HepG2 (cell line): ENCODE results near the gene DCTN2. TPM values are rescaled to one million over a fixed set of nuclear protein-coding genes. Genes with fewer than 3 reads are reported as not detected.

ENCODE experiments used
- CC2D1A ChIP-seq: sonication (generic); formaldehyde crosslinking; IDR thresholded peaks from 2 replicates; pipeline ENCODE4 v1.8.1; 2023; ENCODE audit warnings: mild to moderate bottlenecking, missing genetic modification reagents
- CREB1 ChIP-seq, 2 experiments: fragments of 450-650 bp in 1 of 2; IDR thresholded peaks; 2 replicates each; pipeline ENCODE4 v1.6.1; 2016 to 2017; ENCODE audit warnings: control low read depth in 1 of 2, mild to moderate bottlenecking in 1 of 2, missing compliant biosample characterization in 1 of 2, missing genetic modification characterization in 1 of 2
- GFI1 ChIP-seq: sonication (generic); formaldehyde crosslinking; IDR thresholded peaks from 2 replicates; pipeline ENCODE4 v1.5.0; 2020; ENCODE audit warnings: missing genetic modification reagents, mild to moderate bottlenecking, borderline replicate concordance
- HMGXB3 ChIP-seq: sonication (generic); formaldehyde crosslinking; IDR thresholded peaks from 2 replicates; pipeline ENCODE4 v1.4.0; 2020; ENCODE audit warnings: missing genetic modification reagents, borderline replicate concordance
- IKZF1 ChIP-seq: fragments of 450-650 bp; IDR thresholded peaks from 2 replicates; pipeline ENCODE4 v1.7.1; 2016
- MXD3 ChIP-seq: IDR thresholded peaks from 2 replicates; pipeline ENCODE4 v1.6.1; 2016; ENCODE audit warnings: mild to moderate bottlenecking, missing biosample characterization, missing genetic modification reagents
- REST ChIP-seq, 2 experiments: IDR thresholded peaks; 2 replicates each; pipeline ENCODE4 v1.6.1; 2011 to 2012; ENCODE audit warnings: low read length in 2 of 2, borderline replicate concordance in 1 of 2, low read depth in 1 of 2, mild to moderate bottlenecking in 1 of 2, moderate library complexity in 1 of 2
- SRSF4 ChIP-seq: fragments of 200-400 bp; formaldehyde crosslinking; IDR thresholded peaks from one replicate; pipeline ENCODE4 v1.6.1; 2018; ENCODE audit warnings: mild to moderate bottlenecking, low read depth, low read length, moderate library complexity; ENCODE audit not compliant: poor library complexity, severe bottlenecking
- UBTF ChIP-seq: sonication (generic); formaldehyde crosslinking; IDR thresholded peaks from 2 replicates; pipeline ENCODE4 v1.4.0; 2020; ENCODE audit warnings: mild to moderate bottlenecking, missing genetic modification reagents
- ZNF17 ChIP-seq: sonication (generic); formaldehyde crosslinking; IDR thresholded peaks from 2 replicates; pipeline ENCODE4 v1.5.0; 2020; ENCODE audit warnings: mild to moderate bottlenecking, missing genetic modification reagents
- ZNF329 ChIP-seq: sonication (generic); formaldehyde crosslinking; IDR thresholded peaks from 2 replicates; pipeline ENCODE4 v1.9.0; 2021; ENCODE audit warnings: low read depth, mild to moderate bottlenecking, missing genetic modification reagents
- polyA plus RNA-seq, 8 experiments: library from polyadenylated mRNA; depleted of rRNA in 3 of 8; stranded (reverse) in 7 of 8; unstranded in 1 of 8; fragments of >200 nt; fragmentation: Illumina TruSeq in 4 of 8; extraction: Trizol in 4 of 8; gene quantifications; 2 replicates each; pipeline versions ENCODE4 v1.2.1 to v1.2.3, GENCODE V29; 2011 to 2016; ENCODE audit warnings: low read depth in 4 of 8, missing spikeins in 1 of 8, mixed read lengths in 1 of 8; ENCODE audit not compliant: insufficient read depth in 1 of 8
- total RNA-seq, 5 experiments: library from RNA; depleted of rRNA; stranded (reverse); fragments of >200 nt; fragmentation: Illumina TruSeq; extraction: Trizol; gene quantifications; 2 replicates each; pipeline ENCODE4 v1.2.3, GENCODE V29; 2016; ENCODE audit warnings: low read depth in 1 of 5
- TF ChIP-seq, protein P1 (sequence below), 2 experiments: fragments of 450-650 bp in 1 of 2; sonication (generic) in 1 of 2; formaldehyde crosslinking; IDR thresholded peaks; 2 replicates each; pipeline versions ENCODE4 v1.5.0 to v1.8.0; 2020 to 2022; ENCODE audit warnings: mild to moderate bottlenecking in 1 of 2, missing genetic modification reagents in 1 of 2
- TF ChIP-seq, protein P2 (sequence below): sonication (generic); formaldehyde crosslinking; IDR thresholded peaks from 2 replicates; pipeline ENCODE4 v1.4.0; 2020; ENCODE audit warnings: missing genetic modification reagents, borderline replicate concordance

The DCTN2 gene
- total and polyA plus RNA-seq, 2 of the 13 experiments (the other 11 are each of a cell fraction or from before 2014, with no cell fraction given) = 72.0 to 77.4 TPM

GRCh38 chr12:57575771-57576612 lies 29.0 kb upstream of the DCTN2 start (continued):
- 0 out of 4 replicates have a peak, but pooled peaks of 1 of the 2 experiments have one; percentile 26 for TF ChIP-seq REST (IDR thresholded peaks at IDR 0.05; ENCODE audit: borderline replicate concordance in 1 of 2, low read depth in 1 of 2, low read length in 2 of 2)
- TF ChIP-seq ZNF17 (CRISPR knock-in tag) = no peak
- TF ChIP-seq MXD3 (CRISPR knock-in tag) = peak; percentile 32; the same call in 1 of the 2 replicates
- TF ChIP-seq SRSF4 = no peak
- TF ChIP-seq ZNF329 (CRISPR knock-in tag) = 0 out of 2 replicates have a peak, but pooled peaks have one; percentile 59
- TF ChIP-seq CC2D1A (CRISPR knock-in tag) = no peak
- TF ChIP-seq HMGXB3 (CRISPR knock-in tag) = no peak
- no peak for TF ChIP-seq IKZF1
- TF ChIP-seq, protein P1, sequence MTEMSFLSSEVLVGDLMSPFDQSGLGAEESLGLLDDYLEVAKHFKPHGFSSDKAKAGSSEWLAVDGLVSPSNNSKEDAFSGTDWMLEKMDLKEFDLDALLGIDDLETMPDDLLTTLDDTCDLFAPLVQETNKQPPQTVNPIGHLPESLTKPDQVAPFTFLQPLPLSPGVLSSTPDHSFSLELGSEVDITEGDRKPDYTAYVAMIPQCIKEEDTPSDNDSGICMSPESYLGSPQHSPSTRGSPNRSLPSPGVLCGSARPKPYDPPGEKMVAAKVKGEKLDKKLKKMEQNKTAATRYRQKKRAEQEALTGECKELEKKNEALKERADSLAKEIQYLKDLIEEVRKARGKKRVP (CRISPR knock-in tag; IDR thresholded peaks at IDR 0.05) = 0 out of 4 replicates have a peak, but pooled peaks of 1 of the 2 experiments have one; percentile 19
- TF ChIP-seq UBTF = peak; percentile 79
- TF ChIP-seq, protein P2, sequence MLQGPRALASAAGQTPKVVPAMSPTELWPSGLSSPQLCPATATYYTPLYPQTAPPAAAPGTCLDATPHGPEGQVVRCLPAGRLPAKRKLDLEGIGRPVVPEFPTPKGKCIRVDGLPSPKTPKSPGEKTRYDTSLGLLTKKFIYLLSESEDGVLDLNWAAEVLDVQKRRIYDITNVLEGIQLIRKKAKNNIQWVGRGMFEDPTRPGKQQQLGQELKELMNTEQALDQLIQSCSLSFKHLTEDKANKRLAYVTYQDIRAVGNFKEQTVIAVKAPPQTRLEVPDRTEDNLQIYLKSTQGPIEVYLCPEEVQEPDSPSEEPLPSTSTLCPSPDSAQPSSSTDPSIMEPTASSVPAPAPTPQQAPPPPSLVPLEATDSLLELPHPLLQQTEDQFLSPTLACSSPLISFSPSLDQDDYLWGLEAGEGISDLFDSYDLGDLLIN = no peak
- TF ChIP-seq CREB1 (IDR thresholded peaks at IDR 0.05) = no peak
- no peak for TF ChIP-seq CREB1 (CRISPR knock-in tag; IDR thresholded peaks at IDR 0.05)
- TF ChIP-seq GFI1 (CRISPR knock-in tag) = 0 out of 2 replicates have a peak, but pooled peaks have one; percentile 64
